ENCODE data around the gene MAG. TPM values are rescaled to one million over a fixed set of nuclear protein-coding genes. Genes with fewer than 3 reads are reported as not detected.

Gene MAG
- total RNA-seq, 4 donors from 2014 or later, result not detected

- no peaks in the 10 kb centered on the region for H3K9me3 ChIP-seq
- in situ Hi-C loops (cut with MboI; ENCODE audit: low pct_ligation_motif_present in 1 of 4, low pct_unique_long_range_greater_than_20kb in 1 of 4, low sequenced_read_pairs in 3 of 4), result loop anchor here in 1 of 4 donors (10.0 kb wide), 1 partner anchor 152 kb away; the partner anchor contains the start of gene KRTDAP
Measured at GRCh38 chr19:35342430-35342829, 50.5 kb downstream of the MAG start.

GRCh38 chr19:35344511-35345031 is 52.6 kb downstream of the MAG start:
- no peak overlapping the region for H3K27ac ChIP-seq
- TF ChIP-seq, protein P1, sequence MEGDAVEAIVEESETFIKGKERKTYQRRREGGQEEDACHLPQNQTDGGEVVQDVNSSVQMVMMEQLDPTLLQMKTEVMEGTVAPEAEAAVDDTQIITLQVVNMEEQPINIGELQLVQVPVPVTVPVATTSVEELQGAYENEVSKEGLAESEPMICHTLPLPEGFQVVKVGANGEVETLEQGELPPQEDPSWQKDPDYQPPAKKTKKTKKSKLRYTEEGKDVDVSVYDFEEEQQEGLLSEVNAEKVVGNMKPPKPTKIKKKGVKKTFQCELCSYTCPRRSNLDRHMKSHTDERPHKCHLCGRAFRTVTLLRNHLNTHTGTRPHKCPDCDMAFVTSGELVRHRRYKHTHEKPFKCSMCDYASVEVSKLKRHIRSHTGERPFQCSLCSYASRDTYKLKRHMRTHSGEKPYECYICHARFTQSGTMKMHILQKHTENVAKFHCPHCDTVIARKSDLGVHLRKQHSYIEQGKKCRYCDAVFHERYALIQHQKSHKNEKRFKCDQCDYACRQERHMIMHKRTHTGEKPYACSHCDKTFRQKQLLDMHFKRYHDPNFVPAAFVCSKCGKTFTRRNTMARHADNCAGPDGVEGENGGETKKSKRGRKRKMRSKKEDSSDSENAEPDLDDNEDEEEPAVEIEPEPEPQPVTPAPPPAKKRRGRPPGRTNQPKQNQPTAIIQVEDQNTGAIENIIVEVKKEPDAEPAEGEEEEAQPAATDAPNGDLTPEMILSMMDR (IDR thresholded peaks at IDR 0.05), result no peak
- no peak for TF ChIP-seq POLR2AphosphoS5 (IDR thresholded peaks at IDR 0.05)
- no peak for TF ChIP-seq EP300 (IDR thresholded peaks at IDR 0.05; ENCODE audit: low read depth)
- no peak for TF ChIP-seq POLR2A (IDR thresholded peaks at IDR 0.05)
- no peak overlapping the region for H3K4me3 ChIP-seq
- 74% methylated on average over 17 of the region's 17 CpGs; no CpG with 5 or more reads in 1 of the 2 donors for WGBS, 2 donors (ENCODE audit: low coverage in 1 of 2)
- intact Hi-C loops (cut with DNase I; ENCODE audit: low total_unique reads) (no loop called here), in situ Hi-C loops (cut with MboI; ENCODE audit: low pct_ligation_motif_present in 1 of 4, low pct_unique_long_range_greater_than_20kb in 1 of 4, low sequenced_read_pairs in 3 of 4) (loop anchor here in 1 of 4 donors (10.0 kb wide), 1 partner anchor 150 kb away; the partner anchor contains the start of gene KRTDAP)
- DNase-seq, result no peak
- peaks cover 4% of the 10 kb centered on the region for H3K27me3 ChIP-seq
- no peaks in the 10 kb centered on the region for H3K4me1 ChIP-seq
- no peaks in the 10 kb centered on the region for H3K36me3 ChIP-seq
- H3K9me3 ChIP-seq, result no peaks in the 10 kb centered on the region

More at GRCh38 chr19:35342430-35342829, 50.5 kb downstream of the MAG start:
- Histone ChIP-seq H3K27me3 (peaks cover 4% of the 10 kb centered on the region), H3K4me1 (no peaks in the 10 kb centered on the region), H3K36me3 (no peaks in the 10 kb centered on the region), H3K27ac (no peak overlapping the region), H3K4me3 (no peak overlapping the region)
- no peak for DNase-seq
- intact Hi-C loops (cut with DNase I; ENCODE audit: low total_unique reads), result no loop called here
- no peak for TF ChIP-seq POLR2A (IDR thresholded peaks at IDR 0.05)
- TF ChIP-seq POLR2AphosphoS5 (IDR thresholded peaks at IDR 0.05), result no peak
- no peak for TF ChIP-seq EP300 (IDR thresholded peaks at IDR 0.05; ENCODE audit: low read depth)
- TF ChIP-seq, protein P1 (IDR thresholded peaks at IDR 0.05), result no peak
- 56 to 67% methylated on average over 5 of the region's 5 CpGs for WGBS, 2 donors (ENCODE audit: low coverage in 1 of 2)

DNA sequence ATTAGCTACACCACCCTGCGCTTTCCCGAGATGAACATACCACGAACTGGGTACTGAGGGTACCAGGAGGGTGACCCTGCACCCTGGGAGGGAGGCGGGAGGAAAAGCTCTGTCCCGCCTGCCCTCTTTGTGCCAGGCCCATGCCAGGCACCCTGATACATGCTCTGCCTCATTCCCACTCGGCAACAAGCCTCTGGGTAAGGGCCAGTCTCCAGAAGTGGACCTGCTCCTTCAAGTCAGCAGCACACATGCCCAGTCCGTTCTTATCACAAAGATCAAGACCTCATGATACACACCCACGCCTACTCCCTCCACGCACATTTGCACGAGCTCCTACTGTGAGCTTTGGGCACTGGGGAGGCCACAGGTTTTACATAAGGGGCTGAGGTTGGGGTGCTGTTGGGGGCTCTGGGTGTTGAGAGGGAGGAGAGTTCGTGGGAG is 53.7 kb downstream of the MAG start:
- in situ Hi-C loops (cut with MboI; ENCODE audit: low pct_ligation_motif_present in 1 of 4, low pct_unique_long_range_greater_than_20kb in 1 of 4, low sequenced_read_pairs in 3 of 4), result loop anchor here in 1 of 4 donors (10.0 kb wide), 1 partner anchor 149 kb away; the partner anchor contains the start of gene KRTDAP

More for the DNA sequence above, 53.7 kb downstream of the MAG start:
- TF ChIP-seq, protein P1 (IDR thresholded peaks at IDR 0.05), result no peak
- no peak for TF ChIP-seq POLR2A (IDR thresholded peaks at IDR 0.05)
- no peak for TF ChIP-seq EP300 (IDR thresholded peaks at IDR 0.05; ENCODE audit: low read depth)
- no peak for TF ChIP-seq POLR2AphosphoS5 (IDR thresholded peaks at IDR 0.05)
- Histone ChIP-seq H3K9me3 (no peaks in the 10 kb centered on the region), H3K4me3 (no peak overlapping the region), H3K27me3 (peaks cover 4% of the 10 kb centered on the region), H3K27ac (no peak overlapping the region), H3K36me3 (no peaks in the 10 kb centered on the region), H3K4me1 (no peaks in the 10 kb centered on the region)
- 50 to 65% methylated on average over 4 to 11 of the region's 11 CpGs for WGBS, 2 donors (ENCODE audit: low coverage in 1 of 2)
- intact Hi-C loops (cut with DNase I; ENCODE audit: low total_unique reads), result no loop called here
- DNase-seq, result no peak

All from transverse colon (tissue), 4 donors.